ENCODE data around the gene TAF13.
"Not testable (repeated sequence)": the region's sequence is repeated elsewhere in the genome, so short reads cannot be mapped to it uniquely, and the experiment has no call there.

The TAF13 gene

DNA sequence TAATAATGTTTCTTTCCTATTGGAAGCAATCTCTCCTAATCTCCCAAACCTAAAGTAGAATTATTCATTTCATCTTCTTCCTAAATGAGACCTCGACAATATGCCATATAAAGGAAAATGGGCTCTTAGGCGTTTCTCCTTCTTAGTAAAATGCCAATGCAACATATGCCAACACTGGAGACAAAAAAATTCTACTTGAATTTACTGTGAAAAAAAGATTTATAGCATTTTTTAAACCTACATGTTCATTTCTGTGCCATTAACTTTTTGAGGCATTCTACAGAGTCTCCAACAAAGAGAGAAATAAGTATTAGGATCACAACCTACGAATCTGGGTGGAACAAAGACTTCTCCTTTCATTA is 35.2 kb downstream of the TAF13 start:
- DNase-seq, result no peak

GRCh38 chr1:109034382-109034781 is 41.4 kb downstream of the TAF13 start:
- no peaks in the 10 kb centered on the region for H3K9me3 ChIP-seq (replicated peaks; ENCODE audit: insufficient read depth, low read length)
- no peak for DNase-seq
- TF ChIP-seq, protein P1, sequence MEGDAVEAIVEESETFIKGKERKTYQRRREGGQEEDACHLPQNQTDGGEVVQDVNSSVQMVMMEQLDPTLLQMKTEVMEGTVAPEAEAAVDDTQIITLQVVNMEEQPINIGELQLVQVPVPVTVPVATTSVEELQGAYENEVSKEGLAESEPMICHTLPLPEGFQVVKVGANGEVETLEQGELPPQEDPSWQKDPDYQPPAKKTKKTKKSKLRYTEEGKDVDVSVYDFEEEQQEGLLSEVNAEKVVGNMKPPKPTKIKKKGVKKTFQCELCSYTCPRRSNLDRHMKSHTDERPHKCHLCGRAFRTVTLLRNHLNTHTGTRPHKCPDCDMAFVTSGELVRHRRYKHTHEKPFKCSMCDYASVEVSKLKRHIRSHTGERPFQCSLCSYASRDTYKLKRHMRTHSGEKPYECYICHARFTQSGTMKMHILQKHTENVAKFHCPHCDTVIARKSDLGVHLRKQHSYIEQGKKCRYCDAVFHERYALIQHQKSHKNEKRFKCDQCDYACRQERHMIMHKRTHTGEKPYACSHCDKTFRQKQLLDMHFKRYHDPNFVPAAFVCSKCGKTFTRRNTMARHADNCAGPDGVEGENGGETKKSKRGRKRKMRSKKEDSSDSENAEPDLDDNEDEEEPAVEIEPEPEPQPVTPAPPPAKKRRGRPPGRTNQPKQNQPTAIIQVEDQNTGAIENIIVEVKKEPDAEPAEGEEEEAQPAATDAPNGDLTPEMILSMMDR (IDR thresholded peaks at IDR 0.05; ENCODE audit: low read length), result no peak
- TF ChIP-seq EZH2phosphoT487 (IDR thresholded peaks at IDR 0.05; ENCODE audit: low read length) (no peak), EZH2 (optimal IDR thresholded peaks at IDR 0.05; ENCODE audit: low read depth, low read length) (no peak)
- H3K4me3 ChIP-seq (ENCODE audit: low read length), result no peak overlapping the region
- no peaks in the 10 kb centered on the region for H3K4me1 ChIP-seq (ENCODE audit: low read length)
- no peak overlapping the region for H2AFZ ChIP-seq (ENCODE audit: low read length)
- H3K4me2 ChIP-seq (ENCODE audit: low read depth, low read length), result no peak overlapping the region
- H3F3A ChIP-seq (ENCODE audit: insufficient read depth, low read length), result no peaks in the 10 kb centered on the region
- H3K9me2 ChIP-seq (replicated peaks; ENCODE audit: insufficient read depth, low read length), result no peaks in the 10 kb centered on the region
- H3K36me3 ChIP-seq (replicated peaks; ENCODE audit: insufficient read depth, low read length), result no peaks in the 10 kb centered on the region
- H3K27ac ChIP-seq (ENCODE audit: low read length), result no peak overlapping the region
- no peak overlapping the region for H3K9ac ChIP-seq (ENCODE audit: low read length)
- no peaks in the 10 kb centered on the region for H3K27me3 ChIP-seq (replicated peaks; ENCODE audit: insufficient read depth, low read length)
- H3K79me2 ChIP-seq (ENCODE audit: low read length), result no peaks in the 10 kb centered on the region
- H4K20me1 ChIP-seq (ENCODE audit: insufficient read depth, low read length), result no peaks in the 10 kb centered on the region

More for the DNA sequence above, 35.2 kb downstream of the TAF13 start:
- no peaks in the 10 kb centered on the region for H3K9me2 ChIP-seq (replicated peaks; ENCODE audit: insufficient read depth, low read length)
- no peaks in the 10 kb centered on the region for H3K36me3 ChIP-seq (replicated peaks; ENCODE audit: insufficient read depth, low read length)
- H3K79me2 ChIP-seq (ENCODE audit: low read length), result peaks cover 4% of the 10 kb centered on the region; the same call in 1 of the 2 replicates
- no peak overlapping the region for H3K27ac ChIP-seq (ENCODE audit: low read length)
- no peaks in the 10 kb centered on the region for H3K27me3 ChIP-seq (replicated peaks; ENCODE audit: insufficient read depth, low read length)
- peak overlapping the region; percentile 25; the same call in 1 of the 2 replicates for H3K4me3 ChIP-seq (ENCODE audit: low read length)
- no peak for TF ChIP-seq EZH2phosphoT487 (IDR thresholded peaks at IDR 0.05; ENCODE audit: low read length)
- TF ChIP-seq, protein P1 (IDR thresholded peaks at IDR 0.05; ENCODE audit: low read length), result no peak
- TF ChIP-seq EZH2 (optimal IDR thresholded peaks at IDR 0.05; ENCODE audit: low read depth, low read length), result no peak
- H3F3A ChIP-seq (ENCODE audit: insufficient read depth, low read length), result peaks cover 4% of the 10 kb centered on the region; the same call in 1 of the 2 replicates
- no peak overlapping the region for H2AFZ ChIP-seq (ENCODE audit: low read length)
- H4K20me1 ChIP-seq (ENCODE audit: insufficient read depth, low read length), result no peaks in the 10 kb centered on the region
- H3K9me3 ChIP-seq (replicated peaks; ENCODE audit: insufficient read depth, low read length), result no peaks in the 10 kb centered on the region
- 0 out of 2 replicates have a peak, but pooled peaks cover 3% of the 10 kb centered on the region for H3K4me1 ChIP-seq (ENCODE audit: low read length)
- H3K4me2 ChIP-seq (ENCODE audit: low read depth, low read length), result peak overlapping the region; percentile 27
- H3K9ac ChIP-seq (ENCODE audit: low read length), result no peak overlapping the region

DNA sequence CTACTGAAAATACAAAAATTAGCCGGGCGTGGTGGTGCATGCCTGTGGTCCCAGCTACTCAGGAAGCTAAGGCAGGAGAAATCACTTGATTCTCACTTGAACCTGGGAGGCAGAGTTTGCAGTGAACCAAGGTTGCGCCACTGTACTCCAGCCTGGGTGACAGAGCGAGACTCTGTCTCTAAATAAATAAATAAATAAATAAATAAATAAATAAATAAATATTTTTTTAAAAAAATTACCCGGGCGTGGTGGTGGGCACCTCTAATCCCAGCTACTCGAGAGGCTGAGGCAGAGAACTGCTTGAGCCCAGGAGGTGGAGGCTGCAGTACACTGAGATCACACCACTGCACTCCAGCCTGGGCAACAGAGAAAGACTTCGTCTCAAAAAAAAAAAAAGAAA is 46.3 kb downstream of the TAF13 start:
- H4K20me1 ChIP-seq (ENCODE audit: insufficient read depth, low read length); H3K4me2 ChIP-seq (ENCODE audit: low read depth, low read length); H3K27me3 ChIP-seq (replicated peaks; ENCODE audit: insufficient read depth, low read length); H2AFZ ChIP-seq (ENCODE audit: low read length); H3F3A ChIP-seq (ENCODE audit: insufficient read depth, low read length); H3K9me3 ChIP-seq (replicated peaks; ENCODE audit: insufficient read depth, low read length); H3K9me2 ChIP-seq (replicated peaks; ENCODE audit: insufficient read depth, low read length); DNase-seq; H3K79me2 ChIP-seq (ENCODE audit: low read length); H3K4me3 ChIP-seq (ENCODE audit: low read length); H3K27ac ChIP-seq (ENCODE audit: low read length); H3K4me1 ChIP-seq (ENCODE audit: low read length); H3K36me3 ChIP-seq (replicated peaks; ENCODE audit: insufficient read depth, low read length); H3K9ac ChIP-seq (ENCODE audit: low read length): not testable (repeated sequence)

GRCh38 chr1:109027841-109028240 is 48.0 kb downstream of the TAF13 start:
- Histone ChIP-seq H3K36me3 (replicated peaks; ENCODE audit: insufficient read depth, low read length) (no peaks in the 10 kb centered on the region), H3K79me2 (ENCODE audit: low read length) (no peaks in the 10 kb centered on the region), H3K9me2 (replicated peaks; ENCODE audit: insufficient read depth, low read length) (no peaks in the 10 kb centered on the region), H4K20me1 (ENCODE audit: insufficient read depth, low read length) (no peaks in the 10 kb centered on the region), H3K4me1 (ENCODE audit: low read length) (no peaks in the 10 kb centered on the region), H3K4me2 (ENCODE audit: low read depth, low read length) (no peak overlapping the region), H2AFZ (ENCODE audit: low read length) (no peak overlapping the region), H3K27me3 (replicated peaks; ENCODE audit: insufficient read depth, low read length) (no peaks in the 10 kb centered on the region), H3K9ac (ENCODE audit: low read length) (no peak overlapping the region), H3K9me3 (replicated peaks; ENCODE audit: insufficient read depth, low read length) (no peaks in the 10 kb centered on the region), H3K27ac (ENCODE audit: low read length) (no peak overlapping the region), H3K4me3 (ENCODE audit: low read length) (no peak overlapping the region), H3F3A (ENCODE audit: insufficient read depth, low read length) (no peaks in the 10 kb centered on the region)
- DNase-seq, result no peak
- no peak for TF ChIP-seq EZH2phosphoT487 (IDR thresholded peaks at IDR 0.05; ENCODE audit: low read length)

Measured in MM.1S (cell line).